Liver (tissue), 3 donors: ENCODE data around the gene CTRB1.

Source experiments
- ATF3 ChIP-seq: IDR thresholded peaks from 2 replicates; pipeline ENCODE4 v1.6.1; 2016; ENCODE audit warnings: antibody characterized with exemption
- FOXA1 ChIP-seq: IDR thresholded peaks from 2 replicates; pipeline ENCODE4 v1.6.1; 2016; ENCODE audit warnings: antibody characterized with exemption
- GABPA ChIP-seq, 2 donors: IDR thresholded peaks in 1 of 2; conservative IDR thresholded peaks in 1 of 2; 2 replicates each; pipeline ENCODE4 v1.6.1; 2016; ENCODE audit warnings: antibody characterized with exemption in 2 of 2, mild to moderate bottlenecking in 1 of 2, moderate library complexity in 1 of 2
- HNF4A ChIP-seq, 2 donors: conservative IDR thresholded peaks; 2 replicates each; pipeline ENCODE4 v1.6.1; 2016; ENCODE audit warnings: antibody characterized with exemption in 2 of 2, mild to moderate bottlenecking in 2 of 2
- RAD21 ChIP-seq, 2 donors: IDR thresholded peaks; 2 replicates each; pipeline ENCODE4 v1.6.1; 2016; ENCODE audit warnings: antibody characterized with exemption in 2 of 2, mild to moderate bottlenecking in 2 of 2
- REST ChIP-seq: IDR thresholded peaks from 2 replicates; pipeline ENCODE4 v1.6.1; 2016; ENCODE audit warnings: antibody characterized with exemption, mild to moderate bottlenecking
- SP1 ChIP-seq: IDR thresholded peaks from 2 replicates; pipeline ENCODE4 v1.6.1; 2018; ENCODE audit warnings: antibody characterized with exemption, mild to moderate bottlenecking
- YY1 ChIP-seq: IDR thresholded peaks from 2 replicates; pipeline ENCODE4 v1.6.1; 2016; ENCODE audit warnings: antibody characterized with exemption, mild to moderate bottlenecking
- TF ChIP-seq, protein P1 (sequence below): fragments of 150-350 bp; IDR thresholded peaks from 2 replicates; pipeline ENCODE4 v1.5.1; 2017; ENCODE audit warnings: improper control_type of control experiment, low read depth, low read length; ENCODE audit not compliant: missing input control
- TF ChIP-seq, protein P2 (sequence below): IDR thresholded peaks from 2 replicates; pipeline ENCODE4 v1.6.1; 2016; ENCODE audit warnings: antibody characterized with exemption
- donor health status: healthy.
- donor health status: healthy.

DNA sequence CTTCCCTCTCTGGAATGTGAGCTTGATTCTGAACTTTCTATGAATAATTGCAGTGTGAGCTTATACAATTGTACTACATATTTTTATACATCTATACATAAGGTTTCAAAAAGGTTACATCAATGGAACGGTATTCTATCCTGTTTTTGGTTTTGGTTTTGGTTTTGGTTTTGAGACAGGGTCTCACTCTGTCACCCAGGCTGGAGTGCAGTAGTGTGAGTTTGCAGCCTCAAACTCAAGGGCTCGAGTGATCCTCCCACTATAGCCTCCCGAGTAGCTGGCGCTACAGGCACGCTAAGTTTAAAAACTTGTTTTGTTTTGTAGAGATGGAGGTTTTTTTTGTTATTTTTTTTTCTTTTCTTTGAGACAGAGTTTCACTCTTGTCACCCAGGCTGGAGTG, 1.1 kb downstream of the CTRB1 start:
- TF ChIP-seq, protein P1, sequence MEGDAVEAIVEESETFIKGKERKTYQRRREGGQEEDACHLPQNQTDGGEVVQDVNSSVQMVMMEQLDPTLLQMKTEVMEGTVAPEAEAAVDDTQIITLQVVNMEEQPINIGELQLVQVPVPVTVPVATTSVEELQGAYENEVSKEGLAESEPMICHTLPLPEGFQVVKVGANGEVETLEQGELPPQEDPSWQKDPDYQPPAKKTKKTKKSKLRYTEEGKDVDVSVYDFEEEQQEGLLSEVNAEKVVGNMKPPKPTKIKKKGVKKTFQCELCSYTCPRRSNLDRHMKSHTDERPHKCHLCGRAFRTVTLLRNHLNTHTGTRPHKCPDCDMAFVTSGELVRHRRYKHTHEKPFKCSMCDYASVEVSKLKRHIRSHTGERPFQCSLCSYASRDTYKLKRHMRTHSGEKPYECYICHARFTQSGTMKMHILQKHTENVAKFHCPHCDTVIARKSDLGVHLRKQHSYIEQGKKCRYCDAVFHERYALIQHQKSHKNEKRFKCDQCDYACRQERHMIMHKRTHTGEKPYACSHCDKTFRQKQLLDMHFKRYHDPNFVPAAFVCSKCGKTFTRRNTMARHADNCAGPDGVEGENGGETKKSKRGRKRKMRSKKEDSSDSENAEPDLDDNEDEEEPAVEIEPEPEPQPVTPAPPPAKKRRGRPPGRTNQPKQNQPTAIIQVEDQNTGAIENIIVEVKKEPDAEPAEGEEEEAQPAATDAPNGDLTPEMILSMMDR: no peak
- TF ChIP-seq REST (no peak), RAD21 (IDR thresholded peaks at IDR 0.05) (no peak), HNF4A (conservative IDR thresholded peaks at IDR 0.05) (no peak), SP1 (no peak), FOXA1 (no peak), YY1 (no peak), GABPA (IDR thresholded peaks at IDR 0.05 in 1 of 2, conservative IDR thresholded peaks at IDR 0.05 in 1 of 2) (no peak), ATF3 (no peak)
- TF ChIP-seq, protein P2, sequence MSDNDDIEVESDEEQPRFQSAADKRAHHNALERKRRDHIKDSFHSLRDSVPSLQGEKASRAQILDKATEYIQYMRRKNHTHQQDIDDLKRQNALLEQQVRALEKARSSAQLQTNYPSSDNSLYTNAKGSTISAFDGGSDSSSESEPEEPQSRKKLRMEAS: no peak
